ENCODE measurements around the gene RPGRIP1L.

DNA sequence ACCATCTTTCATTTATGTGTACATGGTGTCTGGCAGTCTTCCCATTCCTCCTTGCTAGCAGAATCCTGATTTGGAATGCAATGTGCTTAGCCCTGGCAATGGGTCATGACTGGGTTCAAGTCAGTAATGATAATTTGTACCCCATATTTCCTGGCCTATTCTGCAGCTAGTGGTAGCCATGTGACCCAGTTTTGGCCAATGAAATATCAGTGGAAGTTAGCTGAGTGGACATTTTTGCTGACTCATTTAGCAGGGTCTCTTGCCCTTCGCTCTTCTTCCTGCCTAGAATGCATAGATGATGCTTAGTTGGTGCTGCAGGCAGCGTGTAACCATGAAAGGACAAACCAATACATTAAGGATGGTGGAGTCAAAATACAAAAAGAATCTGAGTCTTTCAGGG is 121.9 kb downstream of the RPGRIP1L start:
- TF ChIP-seq, protein P1, sequence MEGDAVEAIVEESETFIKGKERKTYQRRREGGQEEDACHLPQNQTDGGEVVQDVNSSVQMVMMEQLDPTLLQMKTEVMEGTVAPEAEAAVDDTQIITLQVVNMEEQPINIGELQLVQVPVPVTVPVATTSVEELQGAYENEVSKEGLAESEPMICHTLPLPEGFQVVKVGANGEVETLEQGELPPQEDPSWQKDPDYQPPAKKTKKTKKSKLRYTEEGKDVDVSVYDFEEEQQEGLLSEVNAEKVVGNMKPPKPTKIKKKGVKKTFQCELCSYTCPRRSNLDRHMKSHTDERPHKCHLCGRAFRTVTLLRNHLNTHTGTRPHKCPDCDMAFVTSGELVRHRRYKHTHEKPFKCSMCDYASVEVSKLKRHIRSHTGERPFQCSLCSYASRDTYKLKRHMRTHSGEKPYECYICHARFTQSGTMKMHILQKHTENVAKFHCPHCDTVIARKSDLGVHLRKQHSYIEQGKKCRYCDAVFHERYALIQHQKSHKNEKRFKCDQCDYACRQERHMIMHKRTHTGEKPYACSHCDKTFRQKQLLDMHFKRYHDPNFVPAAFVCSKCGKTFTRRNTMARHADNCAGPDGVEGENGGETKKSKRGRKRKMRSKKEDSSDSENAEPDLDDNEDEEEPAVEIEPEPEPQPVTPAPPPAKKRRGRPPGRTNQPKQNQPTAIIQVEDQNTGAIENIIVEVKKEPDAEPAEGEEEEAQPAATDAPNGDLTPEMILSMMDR (IDR thresholded peaks at IDR 0.05), result no peak
- TF ChIP-seq EP300 (IDR thresholded peaks at IDR 0.05), result no peak
- TF ChIP-seq POLR2A (IDR thresholded peaks at IDR 0.05), result no peak

All from tibial nerve (tissue), 4 donors.